OCI-LY1 (cell line): ENCODE data around the gene MEOX2.

Experiments
- H2AFZ ChIP-seq: fragments of 200-600 bp; sonication (generic), shearing (Covaris generic); 2 replicates; pipeline ENCODE4 v1.6.0; 2014; ENCODE audit warnings: antibody characterized with exemption, mild to moderate bottlenecking, low read length
- H3F3A ChIP-seq: fragments of 200-600 bp; sonication (generic), shearing (Covaris generic); 2 replicates; pipeline ENCODE4 v1.6.0; 2014; ENCODE audit warnings: mild to moderate bottlenecking, antibody characterized with exemption, low read length, moderate library complexity; ENCODE audit not compliant: insufficient read depth
- H3K27ac ChIP-seq: fragments of 200-600 bp; sonication (generic); 2 replicates; pipeline ENCODE4 v1.5.1; 2014; ENCODE audit warnings: low read length, mixed run types, mild to moderate bottlenecking, low read depth; ENCODE audit not compliant: poor library complexity, severe bottlenecking
- H3K27me3 ChIP-seq: fragments of 200-600 bp; sonication (generic); 2 replicates; pipeline ENCODE4 v1.6.0; 2014; ENCODE audit warnings: antibody characterized with exemption, mild to moderate bottlenecking, low read length, moderate library complexity; ENCODE audit not compliant: insufficient read depth
- H3K36me3 ChIP-seq: fragments of 200-600 bp; sonication (generic); 2 replicates; pipeline ENCODE4 v1.6.1; 2014; ENCODE audit warnings: mild to moderate bottlenecking, antibody characterized with exemption, low read length, moderate library complexity, mixed read lengths; ENCODE audit not compliant: insufficient read depth
- H3K4me1 ChIP-seq: fragments of 200-600 bp; sonication (generic); 2 replicates; pipeline ENCODE4 v1.5.1; 2014; ENCODE audit warnings: mild to moderate bottlenecking, low read length, moderate library complexity; ENCODE audit not compliant: insufficient read depth, severe bottlenecking
- H3K4me2 ChIP-seq: fragments of 200-600 bp; sonication (generic), shearing (Covaris generic); 2 replicates; pipeline ENCODE4 v1.6.1; 2014; ENCODE audit warnings: low read length
- H3K4me3 ChIP-seq: fragments of 200-600 bp; sonication (generic); 2 replicates; pipeline ENCODE4 v1.5.1; 2014; ENCODE audit warnings: low read length, low read depth, mild to moderate bottlenecking, mixed read lengths; ENCODE audit not compliant: poor library complexity, severe bottlenecking
- H3K79me2 ChIP-seq: fragments of 200-600 bp; shearing (Covaris generic); 2 replicates; pipeline ENCODE4 v1.6.1; 2016; ENCODE audit warnings: mixed run types, low read length, mixed read lengths; ENCODE audit not compliant: insufficient read depth
- H3K9ac ChIP-seq: fragments of 200-600 bp; sonication (generic), shearing (Covaris generic); 2 replicates; pipeline ENCODE4 v1.6.1; 2014; ENCODE audit warnings: mild to moderate bottlenecking, low read length, mixed read lengths
- H3K9me2 ChIP-seq: fragments of 200-600 bp; sonication (generic), shearing (Covaris generic); 2 replicates; pipeline ENCODE4 v1.6.1; 2014; ENCODE audit warnings: low read depth, mild to moderate bottlenecking, low read length, mixed read lengths
- H3K9me3 ChIP-seq: fragments of 200-600 bp; shearing (Covaris generic); 2 replicates; pipeline ENCODE4 v1.6.1; 2014; ENCODE audit warnings: low read length, mixed read lengths
- H4K20me1 ChIP-seq: fragments of 200-600 bp; sonication (generic), shearing (Covaris generic); 2 replicates; pipeline ENCODE4 v1.6.0; 2016; ENCODE audit warnings: mild to moderate bottlenecking, low read length; ENCODE audit not compliant: insufficient read depth
- CTCF ChIP-seq: fragments of 200-600 bp; sonication (generic), shearing (Covaris generic); IDR thresholded peaks from 2 replicates; pipeline ENCODE4 v1.5.1; 2017; ENCODE audit warnings: mild to moderate bottlenecking, antibody characterized with exemption, low read length, moderate library complexity, mixed read lengths
- EZH2 ChIP-seq: fragments of 200-600 bp; sonication (generic), shearing (Covaris generic); IDR thresholded peaks from 2 replicates; pipeline ENCODE4 v1.8.0; 2017; ENCODE audit warnings: borderline replicate concordance, mixed run types, mild to moderate bottlenecking, antibody characterized with exemption, low read length, moderate library complexity, mixed read lengths

The MEOX2 gene

GRCh38 chr7:15626041-15626440 lies 60.4 kb downstream of the MEOX2 start:
- no peaks in the 10 kb centered on the region for H3K9me2 ChIP-seq
- no peaks in the 10 kb centered on the region for H4K20me1 ChIP-seq
- no peaks in the 10 kb centered on the region for H3K79me2 ChIP-seq
- H3K9ac ChIP-seq, result no peak overlapping the region
- no peaks in the 10 kb centered on the region for H3F3A ChIP-seq
- H3K27me3 ChIP-seq, result no peaks in the 10 kb centered on the region
- no peaks in the 10 kb centered on the region for H3K4me1 ChIP-seq
- H3K4me2 ChIP-seq, result no peak overlapping the region
- TF ChIP-seq CTCF (no peak), EZH2 (no peak)
- H3K36me3 ChIP-seq, result no peaks in the 10 kb centered on the region
- no peaks in the 10 kb centered on the region for H3K9me3 ChIP-seq
- H3K4me3 ChIP-seq, result no peak overlapping the region
- H2AFZ ChIP-seq, result no peak overlapping the region
- H3K27ac ChIP-seq, result no peak overlapping the region

- H3K4me2 ChIP-seq, result no peak overlapping the region
- H3K9me2 ChIP-seq, result no peaks in the 10 kb centered on the region
- H3K36me3 ChIP-seq, result no peaks in the 10 kb centered on the region
- no peak overlapping the region for H3K4me3 ChIP-seq
- H3K79me2 ChIP-seq, result no peaks in the 10 kb centered on the region
- no peak overlapping the region for H3K27ac ChIP-seq
- no peaks in the 10 kb centered on the region for H3K27me3 ChIP-seq
- H2AFZ ChIP-seq, result no peak overlapping the region
- no peaks in the 10 kb centered on the region for H4K20me1 ChIP-seq
- H3K9ac ChIP-seq, result no peak overlapping the region
- no peak for TF ChIP-seq EZH2
- TF ChIP-seq CTCF, result no peak
- H3F3A ChIP-seq, result no peaks in the 10 kb centered on the region
- no peaks in the 10 kb centered on the region for H3K9me3 ChIP-seq
- H3K4me1 ChIP-seq, result no peaks in the 10 kb centered on the region
Measured at GRCh38 chr7:15625466-15625865, 61.0 kb downstream of the MEOX2 start.

GRCh38 chr7:15621468-15621867 lies 65.0 kb downstream of the MEOX2 start:
- no peaks in the 10 kb centered on the region for H3F3A ChIP-seq
- TF ChIP-seq CTCF, result no peak
- no peak overlapping the region for H3K9ac ChIP-seq
- H4K20me1 ChIP-seq, result no peaks in the 10 kb centered on the region
- H3K4me1 ChIP-seq, result no peaks in the 10 kb centered on the region
- no peak overlapping the region for H2AFZ ChIP-seq
- H3K27ac ChIP-seq, result no peak overlapping the region
- H3K4me3 ChIP-seq, result no peak overlapping the region
- no peak overlapping the region for H3K4me2 ChIP-seq
- H3K79me2 ChIP-seq, result no peaks in the 10 kb centered on the region
- no peaks in the 10 kb centered on the region for H3K27me3 ChIP-seq
- H3K9me2 ChIP-seq, result no peaks in the 10 kb centered on the region
- no peaks in the 10 kb centered on the region for H3K9me3 ChIP-seq
- H3K36me3 ChIP-seq, result no peaks in the 10 kb centered on the region
